Measurements from ENCODE around the gene MUC5B. TPM values are rescaled to one million over a fixed set of nuclear protein-coding genes. Genes with fewer than 3 reads are reported as not detected.
A peak's percentile ranks its signal among the peaks of the same experiment; 100 is the strongest.

MUC5B gene
- total and polyA plus RNA-seq, 2 donors from 2014 or later, result 0.38 TPM; not detected in 1

- intact Hi-C loops (cut with DNase I), result no loop called here
Observed at GRCh38 chr11:1232021-1232882, 9.4 kb downstream of the MUC5B start.

GRCh38 chr11:1232883-1233321, 10.0 kb downstream of the MUC5B start:
- Histone ChIP-seq H3K9ac (ENCODE audit: low read length in 3 of 3) (no peak overlapping the region), H3K9me3 (ENCODE audit: control insufficient read depth in 2 of 3, insufficient read depth in 1 of 3, low read length in 3 of 3) (no peaks in the 10 kb centered on the region), H3K4me3 (ENCODE audit: low read length in 3 of 3) (no peak overlapping the region), H3K4me1 (ENCODE audit: control insufficient read depth in 2 of 3, insufficient read depth in 2 of 3, low read depth in 1 of 3, low read length in 3 of 3) (no peaks in the 10 kb centered on the region), H3K36me3 (ENCODE audit: control insufficient read depth in 2 of 3, insufficient read depth in 3 of 3, low read length in 3 of 3) (no peaks in the 10 kb centered on the region), H3K27me3 (ENCODE audit: control insufficient read depth, insufficient read depth, low read length) (no peaks in the 10 kb centered on the region), H3K27ac (ENCODE audit: low read depth in 2 of 2, low read length in 2 of 2) (no peak overlapping the region)
- DNase-seq (peak in 2 of 5 donors; percentile 19 to 61), FAIRE-seq (no peak)
- intact Hi-C loops (cut with DNase I), result no loop called here
- no peak for TF ChIP-seq CTCF (IDR thresholded peaks at IDR 0.05; ENCODE audit: borderline replicate concordance, extremely low read depth, insufficient read depth)

More at GRCh38 chr11:1232021-1232882, 9.4 kb downstream of the MUC5B start:
- H3K27me3 ChIP-seq (ENCODE audit: control insufficient read depth, insufficient read depth, low read length), result no peaks in the 10 kb centered on the region
- no peak overlapping the region for H3K9ac ChIP-seq (ENCODE audit: low read length in 3 of 3)
- H3K27ac ChIP-seq (ENCODE audit: low read depth in 2 of 2, low read length in 2 of 2), result no peak overlapping the region
- H3K4me1 ChIP-seq (ENCODE audit: control insufficient read depth in 2 of 3, insufficient read depth in 2 of 3, low read depth in 1 of 3, low read length in 3 of 3), result no peaks in the 10 kb centered on the region
- H3K4me3 ChIP-seq (ENCODE audit: low read length in 3 of 3), result no peak overlapping the region
- no peak for FAIRE-seq
- H3K9me3 ChIP-seq (ENCODE audit: control insufficient read depth in 2 of 3, insufficient read depth in 1 of 3, low read length in 3 of 3), result no peaks in the 10 kb centered on the region
- no peaks in the 10 kb centered on the region for H3K36me3 ChIP-seq (ENCODE audit: control insufficient read depth in 2 of 3, insufficient read depth in 3 of 3, low read length in 3 of 3)
- TF ChIP-seq CTCF (IDR thresholded peaks at IDR 0.05; ENCODE audit: borderline replicate concordance, extremely low read depth, insufficient read depth), result no peak
- DNase-seq, result peak in 2 of 5 donors; percentile 26 to 59

GRCh38 chr11:1233351-1234053, 10.6 kb downstream of the MUC5B start:
- no peaks in the 10 kb centered on the region for H3K36me3 ChIP-seq (ENCODE audit: control insufficient read depth in 2 of 3, insufficient read depth in 3 of 3, low read length in 3 of 3)
- TF ChIP-seq CTCF (IDR thresholded peaks at IDR 0.05; ENCODE audit: borderline replicate concordance, extremely low read depth, insufficient read depth), result no peak
- intact Hi-C loops (cut with DNase I), result no loop called here
- no peak overlapping the region for H3K27ac ChIP-seq (ENCODE audit: low read depth in 2 of 2, low read length in 2 of 2)
- H3K9me3 ChIP-seq (ENCODE audit: control insufficient read depth in 2 of 3, insufficient read depth in 1 of 3, low read length in 3 of 3), result no peaks in the 10 kb centered on the region
- FAIRE-seq, result no peak
- no peak overlapping the region for H3K4me3 ChIP-seq (ENCODE audit: low read length in 3 of 3)
- H3K27me3 ChIP-seq (ENCODE audit: control insufficient read depth, insufficient read depth, low read length), result no peaks in the 10 kb centered on the region
- H3K4me1 ChIP-seq (ENCODE audit: control insufficient read depth in 2 of 3, insufficient read depth in 2 of 3, low read depth in 1 of 3, low read length in 3 of 3), result no peaks in the 10 kb centered on the region
- DNase-seq, result peak in 2 of 5 donors; percentile 27 to 71
- H3K9ac ChIP-seq (ENCODE audit: low read length in 3 of 3), result no peak overlapping the region
